Measurements from ENCODE around the gene TOM1L2.

Gene TOM1L2

DNA sequence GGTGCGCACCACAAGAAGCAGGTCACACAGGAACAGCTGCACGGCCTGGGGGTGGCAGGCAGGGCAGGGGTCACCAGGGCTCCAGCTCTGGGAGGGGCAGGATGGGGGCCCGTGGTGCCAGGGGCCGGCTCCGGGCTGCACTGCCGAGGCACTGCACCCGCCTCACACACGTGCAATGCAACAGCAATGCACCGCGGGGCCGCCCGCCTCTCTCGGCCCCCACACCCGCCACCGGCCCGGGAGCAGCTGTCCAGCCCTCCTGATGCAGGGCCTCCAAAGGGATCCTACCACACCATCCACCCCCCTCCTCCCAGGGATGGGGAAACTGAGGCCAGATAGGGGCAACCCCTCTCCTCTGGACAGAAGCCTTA lies 158.5 kb downstream of the TOM1L2 start:
- TF ChIP-seq, protein P1, sequence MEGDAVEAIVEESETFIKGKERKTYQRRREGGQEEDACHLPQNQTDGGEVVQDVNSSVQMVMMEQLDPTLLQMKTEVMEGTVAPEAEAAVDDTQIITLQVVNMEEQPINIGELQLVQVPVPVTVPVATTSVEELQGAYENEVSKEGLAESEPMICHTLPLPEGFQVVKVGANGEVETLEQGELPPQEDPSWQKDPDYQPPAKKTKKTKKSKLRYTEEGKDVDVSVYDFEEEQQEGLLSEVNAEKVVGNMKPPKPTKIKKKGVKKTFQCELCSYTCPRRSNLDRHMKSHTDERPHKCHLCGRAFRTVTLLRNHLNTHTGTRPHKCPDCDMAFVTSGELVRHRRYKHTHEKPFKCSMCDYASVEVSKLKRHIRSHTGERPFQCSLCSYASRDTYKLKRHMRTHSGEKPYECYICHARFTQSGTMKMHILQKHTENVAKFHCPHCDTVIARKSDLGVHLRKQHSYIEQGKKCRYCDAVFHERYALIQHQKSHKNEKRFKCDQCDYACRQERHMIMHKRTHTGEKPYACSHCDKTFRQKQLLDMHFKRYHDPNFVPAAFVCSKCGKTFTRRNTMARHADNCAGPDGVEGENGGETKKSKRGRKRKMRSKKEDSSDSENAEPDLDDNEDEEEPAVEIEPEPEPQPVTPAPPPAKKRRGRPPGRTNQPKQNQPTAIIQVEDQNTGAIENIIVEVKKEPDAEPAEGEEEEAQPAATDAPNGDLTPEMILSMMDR (IDR thresholded peaks at IDR 0.05; ENCODE audit: extremely low read depth, missing control alignments), result no peak
- no peak for DNase-seq (ENCODE audit: low spot score)

DNA sequence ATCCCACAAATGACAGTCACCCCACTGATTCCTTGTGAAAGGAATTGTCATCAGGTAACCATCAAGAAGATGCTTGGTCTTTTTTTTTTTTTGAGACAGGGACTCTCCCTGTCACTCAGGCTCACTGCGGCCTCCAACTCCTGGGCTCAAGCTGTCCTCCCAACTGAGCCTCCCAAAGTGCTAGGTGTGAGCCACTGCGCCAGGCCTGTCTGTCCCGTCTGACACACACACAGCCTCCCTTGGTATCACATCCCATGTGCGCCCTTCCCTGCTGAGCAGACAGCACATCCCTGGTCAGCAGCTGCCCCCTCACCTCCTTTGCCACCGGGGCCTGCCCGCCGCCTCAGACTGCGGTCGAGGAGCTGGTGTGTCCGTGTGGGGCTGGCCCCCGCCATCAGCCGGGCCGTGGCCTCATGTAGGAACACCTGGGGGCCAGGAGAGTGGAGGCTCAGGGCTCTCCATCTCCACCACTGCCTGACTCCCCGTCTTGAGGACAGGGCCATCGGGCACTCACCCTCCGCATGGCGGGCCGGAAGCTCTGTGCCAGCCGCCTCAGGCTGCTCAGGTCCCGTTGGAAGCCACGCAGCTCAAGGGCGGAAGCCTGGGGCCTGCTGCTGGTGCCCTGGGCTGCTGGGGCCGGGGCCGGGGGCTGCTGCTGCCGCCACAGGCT lies 159.0 kb downstream of the TOM1L2 start:
- no peak for DNase-seq (ENCODE audit: low spot score)
- TF ChIP-seq, protein P1 (IDR thresholded peaks at IDR 0.05; ENCODE audit: extremely low read depth, missing control alignments), result no peak

GRCh38 chr17:17812211-17813054 lies 159.8 kb downstream of the TOM1L2 start:
- DNase-seq (ENCODE audit: low spot score), result peak; percentile 94
- TF ChIP-seq, protein P1 (IDR thresholded peaks at IDR 0.05; ENCODE audit: extremely low read depth, missing control alignments), result peak; percentile 91

DNA sequence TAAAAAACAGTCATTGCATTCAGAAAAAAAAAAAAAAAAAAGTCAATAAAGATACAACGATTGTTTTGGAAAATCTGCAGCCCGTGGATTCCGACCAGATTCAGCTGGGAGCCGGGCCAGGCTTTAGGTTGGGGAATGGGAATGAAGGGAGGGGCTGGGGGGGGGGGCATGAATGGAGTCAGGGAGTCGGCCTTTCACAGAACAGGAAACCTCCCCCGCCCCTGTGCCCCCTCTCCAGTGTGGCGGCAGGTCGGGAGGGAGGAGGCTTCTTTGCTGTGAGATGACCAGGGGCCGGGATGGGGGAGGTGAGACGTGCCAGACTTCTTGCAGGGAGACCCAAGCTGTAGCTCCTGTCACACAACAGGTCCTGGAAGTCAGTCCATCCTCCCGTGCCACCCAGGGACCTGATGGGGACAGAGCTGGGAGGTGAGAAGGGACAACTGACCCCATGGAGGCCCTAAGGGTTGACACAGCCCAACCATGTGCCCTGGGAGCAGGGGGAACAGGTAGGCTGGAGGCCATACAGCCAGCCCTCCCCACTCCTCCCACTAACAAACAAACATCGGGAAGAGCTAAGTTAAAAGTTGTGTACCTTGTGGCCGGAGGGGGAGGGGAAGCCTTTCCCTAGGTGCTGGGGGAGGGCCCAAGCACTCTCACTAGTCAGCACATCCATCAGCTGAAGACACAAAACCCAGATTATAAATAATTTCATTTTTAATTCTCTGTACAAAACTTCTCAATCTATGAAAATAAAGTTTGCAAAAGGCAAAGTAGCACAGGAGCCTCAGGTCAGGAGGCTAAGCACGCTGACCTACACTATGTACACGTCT lies 160.6 kb downstream of the TOM1L2 start:
- DNase-seq (ENCODE audit: low spot score), result no peak
- TF ChIP-seq, protein P1 (IDR thresholded peaks at IDR 0.05; ENCODE audit: extremely low read depth, missing control alignments), result no peak

DNA sequence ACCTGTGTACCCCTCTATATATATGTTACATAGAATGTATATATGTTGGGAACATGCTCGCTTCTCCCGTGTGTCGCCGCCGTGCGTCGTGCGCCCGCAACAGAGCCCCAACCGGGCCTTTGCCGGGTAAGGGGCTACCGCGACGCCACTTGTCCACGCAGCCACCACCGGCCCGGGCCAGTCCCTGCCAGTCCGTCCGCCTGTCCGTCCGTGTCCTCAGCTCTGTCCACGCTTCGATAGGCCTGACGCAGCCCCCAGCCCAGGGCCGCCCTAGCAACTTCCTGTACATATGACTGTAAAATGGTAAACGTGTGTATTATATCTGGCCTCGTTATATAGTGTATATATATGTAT lies 161.3 kb downstream of the TOM1L2 start:
- DNase-seq (ENCODE audit: low spot score), result no peak
- TF ChIP-seq, protein P1 (IDR thresholded peaks at IDR 0.05; ENCODE audit: extremely low read depth, missing control alignments), result no peak

DNA sequence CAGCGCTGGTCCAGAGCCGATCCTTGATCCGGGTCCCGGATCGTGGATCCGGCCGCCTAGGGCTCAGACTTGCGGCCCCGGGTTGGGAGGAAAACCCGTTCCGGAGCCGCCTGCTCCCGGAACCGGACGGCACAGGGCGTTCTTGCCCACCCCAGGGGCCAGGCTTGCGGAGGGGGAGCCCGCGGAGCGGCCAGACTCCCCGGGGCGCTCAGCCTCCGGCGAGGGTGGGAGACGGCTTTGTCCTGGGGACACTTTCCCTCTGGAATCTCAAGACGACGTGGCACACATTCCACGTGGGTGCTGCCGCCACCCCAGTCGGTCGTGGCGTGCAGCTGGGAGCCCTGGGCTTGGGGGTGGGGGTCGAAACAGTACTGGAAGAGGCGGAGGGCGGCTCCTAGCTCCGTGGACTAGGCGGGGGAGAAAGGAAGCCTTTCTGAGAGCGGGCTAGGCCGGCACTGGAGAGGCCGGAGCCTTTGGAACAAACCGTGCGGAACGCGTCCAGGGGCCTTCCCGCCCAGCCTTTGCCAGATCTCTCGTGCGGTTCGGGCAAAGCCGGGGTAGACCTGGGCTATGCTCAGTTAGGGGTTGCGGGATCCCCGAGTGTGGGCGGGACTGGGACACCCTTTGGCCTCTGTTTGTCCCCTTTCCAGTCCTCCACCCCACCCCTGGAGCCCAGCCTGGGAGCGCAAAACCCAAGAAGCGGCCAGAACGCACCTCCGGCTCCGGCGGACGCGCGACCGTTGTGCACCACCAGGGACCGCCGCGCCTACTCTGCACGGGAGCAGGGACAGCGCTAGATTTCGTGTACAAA lies 161.9 kb downstream of the TOM1L2 start:
- TF ChIP-seq, protein P1 (IDR thresholded peaks at IDR 0.05; ENCODE audit: extremely low read depth, missing control alignments), result no peak
- DNase-seq (ENCODE audit: low spot score), result no peak

Data from GM20000 (cell line).